WTC11 (cell line): ENCODE measurements around the gene MN1. TPM values are rescaled to one million over a fixed set of nuclear protein-coding genes. Genes with fewer than 3 reads are reported as not detected.
A peak's percentile ranks its signal among the peaks of the same experiment; 100 is the strongest.

Experiments
- ATAC-seq: fragments of 200-7000 bp; cut with Tn5 transposase; 2 replicates; pipeline ENCODE4 v1.10.0; 2021; ENCODE audit warnings: mild to moderate bottlenecking, moderate library complexity
- CTCF ChIA-PET: fragments of 300-600 bp; sonication (Branson Sonifier 250); formaldehyde crosslinking; loops from one replicate; lab custom pipeline; 2021; ENCODE audit warnings: antibody characterized with exemption; lab: Charles Lee
- POLR2A ChIA-PET: fragments of 350-600 bp; sonication (Branson Sonifier 250); formaldehyde crosslinking; loops from one replicate; lab custom pipeline; 2021; ENCODE audit warnings: antibody characterized with exemption; lab: Charles Lee
- DNase-seq: peaks from one replicate; pipeline ENCODE4 v3.0.0; 2021; ENCODE audit warnings: low spot score
- H3K27ac Mint-ChIP-seq: 2 replicates; pipeline ENCODE4 v1.8.0; 2021; ENCODE audit warnings: mixed read lengths
- H3K27me3 Mint-ChIP-seq: 2 replicates; pipeline ENCODE4 v1.8.0; 2021; ENCODE audit warnings: low read depth, mild to moderate bottlenecking, moderate library complexity, mixed read lengths
- H3K36me3 Mint-ChIP-seq: 2 replicates; pipeline ENCODE4 v1.8.0; 2021; ENCODE audit warnings: mixed read lengths
- H3K4me1 Mint-ChIP-seq: 2 replicates; pipeline ENCODE4 v1.8.0; 2022; ENCODE audit warnings: mixed read lengths
- H3K4me3 Mint-ChIP-seq: 2 replicates; pipeline ENCODE4 v1.8.0; 2021; ENCODE audit warnings: mild to moderate bottlenecking, moderate library complexity, mixed read lengths
- H3K9me3 Mint-ChIP-seq: 2 replicates; pipeline ENCODE4 v1.8.0; 2021; ENCODE audit warnings: mixed read lengths
- ATF3 ChIP-seq: sonication (generic); formaldehyde crosslinking; conservative IDR thresholded peaks from 2 replicates; pipeline ENCODE4 v1.8.1; 2022; ENCODE audit warnings: mild to moderate bottlenecking, missing genetic modification reagents
- ELF4 ChIP-seq: sonication (generic); formaldehyde crosslinking; IDR thresholded peaks from 2 replicates; pipeline ENCODE4 v1.8.1; 2022; ENCODE audit warnings: low read depth, mild to moderate bottlenecking, moderate library complexity, missing genetic modification reagents
- HMGA2 ChIP-seq: fragments of 250-450 bp; sonication (Bioruptor Pico); IDR thresholded peaks from 2 replicates; pipeline ENCODE4 v1.4.0; 2021; ENCODE audit warnings: mild to moderate bottlenecking, moderate library complexity
- MYBL2 ChIP-seq: sonication (generic); formaldehyde crosslinking; IDR thresholded peaks from 2 replicates; pipeline ENCODE4 v1.8.1; 2023; ENCODE audit warnings: mild to moderate bottlenecking, moderate library complexity, missing genetic modification reagents
- NFE2L1 ChIP-seq: sonication (generic); formaldehyde crosslinking; IDR thresholded peaks from 2 replicates; pipeline ENCODE4 v1.8.1; 2023; ENCODE audit warnings: missing genetic modification reagents
- NFYB ChIP-seq: sonication (generic); formaldehyde crosslinking; conservative IDR thresholded peaks from 2 replicates; pipeline ENCODE4 v1.8.0; 2022; ENCODE audit warnings: low read depth, missing genetic modification reagents
- NR1H2 ChIP-seq: sonication (generic); formaldehyde crosslinking; IDR thresholded peaks from 2 replicates; pipeline ENCODE4 v1.9.0; 2021; ENCODE audit warnings: mild to moderate bottlenecking, moderate library complexity, missing genetic modification reagents
- SP1 ChIP-seq: sonication (generic); formaldehyde crosslinking; conservative IDR thresholded peaks from 2 replicates; pipeline ENCODE4 v1.8.1; 2022; ENCODE audit warnings: missing genetic modification reagents
- TP53 ChIP-seq: sonication (generic); formaldehyde crosslinking; IDR thresholded peaks from 2 replicates; pipeline ENCODE4 v1.8.1; 2023; ENCODE audit warnings: mild to moderate bottlenecking, missing genetic modification reagents
- USF1 ChIP-seq: sonication (generic); formaldehyde crosslinking; IDR thresholded peaks from 2 replicates; pipeline ENCODE4 v1.8.0; 2022; ENCODE audit warnings: mild to moderate bottlenecking, missing genetic modification reagents
- ZNF232 ChIP-seq: sonication (generic); formaldehyde crosslinking; IDR thresholded peaks from 2 replicates; pipeline ENCODE4 v1.8.0; 2022; ENCODE audit warnings: mild to moderate bottlenecking, missing genetic modification reagents
- total RNA-seq: library from RNA; stranded (reverse); gene quantifications from 3 replicates; pipeline ENCODE4 v1.2.3, GENCODE V29; 2021
- TF ChIP-seq, protein P1 (sequence below): fragments of 250-450 bp; sonication (Bioruptor Pico); conservative IDR thresholded peaks from 2 replicates; pipeline ENCODE4 v1.9.0; 2021; ENCODE audit warnings: mild to moderate bottlenecking
- TF ChIP-seq, protein P2 (sequence below): sonication (generic); formaldehyde crosslinking; IDR thresholded peaks from 2 replicates; pipeline ENCODE4 v1.8.1; 2022; ENCODE audit warnings: mild to moderate bottlenecking, missing genetic modification reagents, moderate library complexity, borderline replicate concordance
- TF ChIP-seq, protein P3 (sequence below): sonication (generic); formaldehyde crosslinking; conservative IDR thresholded peaks from 2 replicates; pipeline ENCODE4 v1.8.1; 2023; ENCODE audit warnings: mild to moderate bottlenecking, low read depth, missing genetic modification reagents, moderate library complexity

The MN1 gene
- total RNA-seq, 1 experiment from 2014 or later = 21.3 TPM

DNA sequence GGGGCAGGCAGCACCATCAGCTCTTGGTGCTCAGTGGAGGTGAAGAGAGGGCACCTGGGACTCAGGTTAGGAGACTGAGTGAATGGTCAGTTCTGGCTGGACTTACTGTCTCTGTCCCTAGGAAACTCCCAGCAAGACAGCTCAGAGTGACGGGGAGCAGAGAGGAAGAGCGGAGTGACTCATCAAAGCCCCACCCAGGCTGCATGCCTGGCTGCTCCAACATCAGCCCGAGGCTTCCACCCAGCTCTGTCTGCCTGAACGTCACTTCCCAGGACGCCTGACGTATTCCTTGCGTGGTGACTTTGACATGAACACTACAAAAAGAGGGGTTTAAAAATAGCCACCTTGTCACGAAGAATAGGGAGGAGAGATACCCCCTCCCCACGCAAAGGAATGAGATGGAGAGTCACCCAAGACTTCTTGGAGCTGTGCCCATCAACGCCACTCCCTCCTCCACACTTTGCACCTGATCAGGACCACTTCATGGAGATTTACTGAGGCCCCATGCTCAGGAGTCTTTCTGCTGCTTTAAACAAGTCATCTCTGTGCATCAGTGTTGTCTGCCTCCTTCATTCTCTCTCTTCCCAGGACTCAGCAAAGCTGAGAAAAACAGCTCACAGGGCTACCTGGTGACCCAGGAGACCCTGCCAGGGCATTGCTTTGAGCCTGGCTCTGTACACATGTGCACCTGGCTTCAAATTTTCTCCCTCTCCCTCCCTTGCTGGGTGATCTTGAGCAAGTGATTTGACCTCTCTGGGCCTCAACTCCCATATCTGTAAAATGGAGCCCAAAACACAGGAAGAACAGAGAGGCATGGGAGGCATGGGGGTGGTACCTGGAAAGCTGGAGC is 83.1 kb downstream of the MN1 start:
- ChIA-PET POLR2A (interaction anchor here (0.5 to 0.7 kb wide), 2 partner anchors 18 to 1517 kb away, joined by 3 to 6 read pairs; no protein-coding TSS in a partner anchor), CTCF (interaction anchor here (0.9 kb wide), 1 partner anchor 36 kb away, joined by 3 read pairs; no protein-coding TSS in a partner anchor)
- ATAC-seq = peak; percentile 32
- Mint-ChIP-seq H3K4me1 (peaks cover 59% of the 10 kb centered on the region), H3K27me3 (no peaks in the 10 kb centered on the region), H3K27ac (peak overlapping the region; percentile 71), H3K9me3 (0 out of 2 replicates have a peak, but pooled peaks cover under 1% of the 10 kb centered on the region), H3K36me3 (peaks cover 30% of the 10 kb centered on the region), H3K4me3 (no peak overlapping the region)
- TF ChIP-seq SP1 (CRISPR knock-in tag) = no peak
- TF ChIP-seq, protein P1, sequence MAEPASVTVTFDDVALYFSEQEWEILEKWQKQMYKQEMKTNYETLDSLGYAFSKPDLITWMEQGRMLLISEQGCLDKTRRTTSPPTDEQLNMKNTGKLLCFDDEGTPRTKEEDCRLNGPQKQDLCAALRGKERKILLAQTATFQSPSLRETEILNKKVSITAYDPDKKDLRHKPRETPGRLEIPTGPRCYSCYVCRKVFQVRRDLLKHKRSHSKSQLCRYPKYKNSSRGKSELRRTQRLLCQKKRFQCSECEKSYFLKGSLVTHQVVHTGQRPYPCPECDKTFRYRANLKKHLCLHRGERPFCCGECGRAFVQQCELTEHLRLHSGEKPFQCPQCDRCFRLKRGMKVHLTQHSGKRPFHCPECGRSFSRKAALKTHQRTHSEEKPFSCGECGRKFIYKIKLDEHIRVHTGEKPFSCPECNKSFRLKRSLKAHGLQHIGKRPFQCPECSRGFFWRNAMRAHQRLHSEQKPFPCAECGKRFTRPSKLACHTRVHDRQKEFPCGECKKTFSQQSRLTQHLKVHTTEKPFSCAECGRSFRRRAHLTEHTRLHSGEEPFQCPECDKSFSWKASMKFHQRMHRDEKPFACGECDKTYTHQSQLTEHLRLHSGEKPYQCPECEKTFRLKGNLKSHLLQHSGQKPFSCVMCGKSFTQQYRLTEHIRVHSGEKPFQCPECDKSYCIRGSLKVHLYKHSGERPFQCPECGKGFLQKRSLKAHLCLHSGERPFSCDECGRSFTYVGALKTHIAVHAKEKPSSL (CRISPR knock-in tag) = no peak
- TF ChIP-seq TP53 (CRISPR knock-in tag) = no peak
- TF ChIP-seq NR1H2 (CRISPR knock-in tag) = no peak
- TF ChIP-seq USF1 (CRISPR knock-in tag) = no peak
- TF ChIP-seq ZNF232 (CRISPR knock-in tag) = no peak
- TF ChIP-seq ATF3 (CRISPR knock-in tag) = no peak
- no peak for DNase-seq

DNA sequence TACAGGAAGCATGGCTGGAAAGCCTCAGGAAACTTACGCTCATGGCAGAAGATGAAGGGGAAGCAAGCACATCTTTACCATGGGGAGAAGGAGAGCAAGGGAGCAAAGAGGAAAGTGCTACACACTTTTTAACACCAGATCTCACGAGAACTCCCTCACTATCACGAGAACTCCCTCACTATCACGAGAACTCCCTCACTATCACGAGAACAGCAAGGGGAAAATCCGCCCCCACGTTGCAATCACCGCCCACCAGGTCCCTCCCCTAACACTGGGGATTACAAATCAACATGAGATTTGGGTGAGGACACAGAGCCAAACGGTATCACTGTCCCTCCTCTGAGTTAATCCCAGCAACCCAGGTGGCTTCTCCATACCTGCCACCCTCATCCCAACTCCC is 84.5 kb downstream of the MN1 start:
- peaks cover 36% of the 10 kb centered on the region for H3K36me3 Mint-ChIP-seq

GRCh38 chr22:27716074-27716473 is 85.5 kb downstream of the MN1 start:
- TF ChIP-seq HMGA2 (CRISPR knock-in tag) = no peak
- no peak for TF ChIP-seq NFYB (CRISPR knock-in tag)
- no peak for TF ChIP-seq NFE2L1 (CRISPR knock-in tag)
- TF ChIP-seq ELF4 = no peak
- TF ChIP-seq, all 79 proteins: peak for 0
- POLR2A ChIA-PET = no interaction called here
- H3K4me1 Mint-ChIP-seq = peaks cover 60% of the 10 kb centered on the region

More for the DNA sequence above, 84.5 kb downstream of the MN1 start:
- ATAC-seq (no peak), DNase-seq (no peak)
- peak overlapping the region; percentile 66 for H3K27ac Mint-ChIP-seq
- peaks cover 2% of the 10 kb centered on the region; the same call in 1 of the 2 replicates for H3K9me3 Mint-ChIP-seq
- CTCF ChIA-PET = interaction anchor here (0.6 kb wide), 1 partner anchor 127 kb away, joined by 4 read pairs; no protein-coding TSS in a partner anchor
- no peaks in the 10 kb centered on the region for H3K27me3 Mint-ChIP-seq
- H3K4me1 Mint-ChIP-seq = peaks cover 63% of the 10 kb centered on the region
- POLR2A ChIA-PET = no interaction called here
- no peak overlapping the region for H3K4me3 Mint-ChIP-seq
- TF ChIP-seq, protein P2, sequence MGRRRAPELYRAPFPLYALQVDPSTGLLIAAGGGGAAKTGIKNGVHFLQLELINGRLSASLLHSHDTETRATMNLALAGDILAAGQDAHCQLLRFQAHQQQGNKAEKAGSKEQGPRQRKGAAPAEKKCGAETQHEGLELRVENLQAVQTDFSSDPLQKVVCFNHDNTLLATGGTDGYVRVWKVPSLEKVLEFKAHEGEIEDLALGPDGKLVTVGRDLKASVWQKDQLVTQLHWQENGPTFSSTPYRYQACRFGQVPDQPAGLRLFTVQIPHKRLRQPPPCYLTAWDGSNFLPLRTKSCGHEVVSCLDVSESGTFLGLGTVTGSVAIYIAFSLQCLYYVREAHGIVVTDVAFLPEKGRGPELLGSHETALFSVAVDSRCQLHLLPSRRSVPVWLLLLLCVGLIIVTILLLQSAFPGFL (CRISPR knock-in tag) = no peak
- TF ChIP-seq HMGA2 (CRISPR knock-in tag) (no peak), MYBL2 (CRISPR knock-in tag) (no peak), TP53 (CRISPR knock-in tag) (no peak)
- TF ChIP-seq, protein P3, sequence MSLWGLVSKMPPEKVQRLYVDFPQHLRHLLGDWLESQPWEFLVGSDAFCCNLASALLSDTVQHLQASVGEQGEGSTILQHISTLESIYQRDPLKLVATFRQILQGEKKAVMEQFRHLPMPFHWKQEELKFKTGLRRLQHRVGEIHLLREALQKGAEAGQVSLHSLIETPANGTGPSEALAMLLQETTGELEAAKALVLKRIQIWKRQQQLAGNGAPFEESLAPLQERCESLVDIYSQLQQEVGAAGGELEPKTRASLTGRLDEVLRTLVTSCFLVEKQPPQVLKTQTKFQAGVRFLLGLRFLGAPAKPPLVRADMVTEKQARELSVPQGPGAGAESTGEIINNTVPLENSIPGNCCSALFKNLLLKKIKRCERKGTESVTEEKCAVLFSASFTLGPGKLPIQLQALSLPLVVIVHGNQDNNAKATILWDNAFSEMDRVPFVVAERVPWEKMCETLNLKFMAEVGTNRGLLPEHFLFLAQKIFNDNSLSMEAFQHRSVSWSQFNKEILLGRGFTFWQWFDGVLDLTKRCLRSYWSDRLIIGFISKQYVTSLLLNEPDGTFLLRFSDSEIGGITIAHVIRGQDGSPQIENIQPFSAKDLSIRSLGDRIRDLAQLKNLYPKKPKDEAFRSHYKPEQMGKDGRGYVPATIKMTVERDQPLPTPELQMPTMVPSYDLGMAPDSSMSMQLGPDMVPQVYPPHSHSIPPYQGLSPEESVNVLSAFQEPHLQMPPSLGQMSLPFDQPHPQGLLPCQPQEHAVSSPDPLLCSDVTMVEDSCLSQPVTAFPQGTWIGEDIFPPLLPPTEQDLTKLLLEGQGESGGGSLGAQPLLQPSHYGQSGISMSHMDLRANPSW (CRISPR knock-in tag) = no peak

More at GRCh38 chr22:27716074-27716473, 85.5 kb downstream of the MN1 start:
- CTCF ChIA-PET = interaction anchor here (1.2 to 2.0 kb wide), 2 partner anchors 13 to 34 kb away, joined by 3 to 4 read pairs; no protein-coding TSS in a partner anchor
- DNase-seq = no peak
- peaks cover 2% of the 10 kb centered on the region; the same call in 1 of the 2 replicates for H3K9me3 Mint-ChIP-seq
- H3K27me3 Mint-ChIP-seq = no peaks in the 10 kb centered on the region
- peaks cover 39% of the 10 kb centered on the region for H3K36me3 Mint-ChIP-seq
- peak overlapping the region; percentile 57 for H3K27ac Mint-ChIP-seq
- ATAC-seq = no peak
- no peak overlapping the region for H3K4me3 Mint-ChIP-seq
